Chondrocyte (in vitro differentiated cells): ENCODE results near the gene ELMO1. TPM values are rescaled to one million over a fixed set of nuclear protein-coding genes. Genes with fewer than 3 reads are reported as not detected.

Experiments used
- DNase-seq: peaks from one replicate; pipeline ENCODE4 v3.0.0; 2021; ENCODE audit warnings: mixed read lengths, low spot score
- H3K27ac Mint-ChIP-seq: one replicate; pipeline ENCODE4 v1.8.0; 2021; ENCODE audit warnings: mild to moderate bottlenecking, moderate library complexity, mixed read lengths; ENCODE audit not compliant: unreplicated experiment
- H3K27me3 Mint-ChIP-seq: 2 replicates; pipeline ENCODE4 v1.8.0; 2021; ENCODE audit warnings: low read depth, mixed read lengths
- H3K36me3 Mint-ChIP-seq: 2 replicates; pipeline ENCODE4 v1.8.0; 2021; ENCODE audit warnings: low read depth, mixed read lengths
- H3K4me1 Mint-ChIP-seq: 2 replicates; pipeline ENCODE4 v1.8.0; 2021; ENCODE audit warnings: low read depth, mild to moderate bottlenecking, mixed read lengths
- H3K4me3 Mint-ChIP-seq: one replicate; pipeline ENCODE4 v1.8.0; 2021; ENCODE audit warnings: mild to moderate bottlenecking, moderate library complexity, mixed read lengths; ENCODE audit not compliant: unreplicated experiment
- H3K9me3 Mint-ChIP-seq: 2 replicates; pipeline ENCODE4 v1.8.0; 2021; ENCODE audit warnings: low read depth, mixed read lengths
- total RNA-seq: library from RNA; stranded (reverse); gene quantifications from 3 replicates; pipeline ENCODE4 v1.2.1, GENCODE V29; 2021
- TF ChIP-seq, protein P1 (sequence below): fragments of 200-600 bp; sonication (generic); IDR thresholded peaks from 2 replicates; pipeline ENCODE4 v1.5.0; 2021; ENCODE audit warnings: antibody characterized with exemption, mild to moderate bottlenecking, moderate library complexity

Gene ELMO1
- total RNA-seq, 1 donor from 2014 or later: 0.42 TPM

DNA sequence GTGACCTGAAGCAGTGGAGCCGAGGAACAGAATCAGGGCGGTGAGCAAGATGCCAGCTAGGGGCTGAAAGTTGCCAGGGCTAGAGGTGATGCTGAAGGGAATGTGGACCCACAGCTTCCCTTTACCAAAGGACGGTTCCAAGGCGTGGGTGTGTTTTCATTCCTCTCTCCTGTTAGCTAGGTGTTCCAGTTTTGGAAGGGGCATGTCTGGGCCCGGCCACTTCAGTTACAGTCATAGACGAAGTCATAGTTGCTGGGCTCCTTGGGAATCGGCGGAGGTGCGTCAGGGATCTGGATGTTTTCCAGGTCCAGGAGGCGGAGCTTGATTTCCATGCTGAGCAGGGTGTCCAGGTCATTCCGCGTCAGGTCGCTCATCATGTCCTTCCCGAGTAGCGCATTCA is 593.3 kb downstream of the ELMO1 start:
- TF ChIP-seq, protein P1, sequence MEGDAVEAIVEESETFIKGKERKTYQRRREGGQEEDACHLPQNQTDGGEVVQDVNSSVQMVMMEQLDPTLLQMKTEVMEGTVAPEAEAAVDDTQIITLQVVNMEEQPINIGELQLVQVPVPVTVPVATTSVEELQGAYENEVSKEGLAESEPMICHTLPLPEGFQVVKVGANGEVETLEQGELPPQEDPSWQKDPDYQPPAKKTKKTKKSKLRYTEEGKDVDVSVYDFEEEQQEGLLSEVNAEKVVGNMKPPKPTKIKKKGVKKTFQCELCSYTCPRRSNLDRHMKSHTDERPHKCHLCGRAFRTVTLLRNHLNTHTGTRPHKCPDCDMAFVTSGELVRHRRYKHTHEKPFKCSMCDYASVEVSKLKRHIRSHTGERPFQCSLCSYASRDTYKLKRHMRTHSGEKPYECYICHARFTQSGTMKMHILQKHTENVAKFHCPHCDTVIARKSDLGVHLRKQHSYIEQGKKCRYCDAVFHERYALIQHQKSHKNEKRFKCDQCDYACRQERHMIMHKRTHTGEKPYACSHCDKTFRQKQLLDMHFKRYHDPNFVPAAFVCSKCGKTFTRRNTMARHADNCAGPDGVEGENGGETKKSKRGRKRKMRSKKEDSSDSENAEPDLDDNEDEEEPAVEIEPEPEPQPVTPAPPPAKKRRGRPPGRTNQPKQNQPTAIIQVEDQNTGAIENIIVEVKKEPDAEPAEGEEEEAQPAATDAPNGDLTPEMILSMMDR: no peak
- Mint-ChIP-seq H3K27me3 (peaks cover 13% of the 10 kb centered on the region), H3K4me3 (no peak overlapping the region), H3K27ac (no peak overlapping the region), H3K9me3 (no peaks in the 10 kb centered on the region), H3K4me1 (no peaks in the 10 kb centered on the region), H3K36me3 (no peaks in the 10 kb centered on the region)
- DNase-seq: no peak

DNA sequence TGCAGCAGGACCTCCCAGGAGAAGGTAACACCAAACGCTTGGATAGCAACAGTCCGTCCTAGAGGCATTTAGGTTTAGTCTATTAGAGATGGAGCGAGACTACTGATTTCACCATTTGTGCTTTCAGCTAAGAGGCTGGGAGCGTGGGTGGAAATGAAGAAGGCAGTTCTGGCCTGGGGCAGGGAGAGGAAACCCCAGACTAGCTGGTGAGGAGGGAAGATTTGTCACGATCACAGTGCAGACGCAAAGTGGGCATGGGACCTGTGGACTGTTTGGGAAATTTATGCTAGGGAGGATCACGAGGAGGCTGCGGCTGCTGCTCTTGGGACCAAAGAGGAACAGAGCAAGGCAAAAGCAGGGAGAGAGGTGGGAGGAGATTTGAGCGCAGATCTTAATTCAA is 594.0 kb downstream of the ELMO1 start:
- TF ChIP-seq, protein P1: no peak
- no peaks in the 10 kb centered on the region for H3K36me3 Mint-ChIP-seq
- no peaks in the 10 kb centered on the region for H3K4me1 Mint-ChIP-seq
- H3K27me3 Mint-ChIP-seq: peaks cover 13% of the 10 kb centered on the region
- no peak overlapping the region for H3K4me3 Mint-ChIP-seq
- DNase-seq: no peak
- no peak overlapping the region for H3K27ac Mint-ChIP-seq
- no peaks in the 10 kb centered on the region for H3K9me3 Mint-ChIP-seq

DNA sequence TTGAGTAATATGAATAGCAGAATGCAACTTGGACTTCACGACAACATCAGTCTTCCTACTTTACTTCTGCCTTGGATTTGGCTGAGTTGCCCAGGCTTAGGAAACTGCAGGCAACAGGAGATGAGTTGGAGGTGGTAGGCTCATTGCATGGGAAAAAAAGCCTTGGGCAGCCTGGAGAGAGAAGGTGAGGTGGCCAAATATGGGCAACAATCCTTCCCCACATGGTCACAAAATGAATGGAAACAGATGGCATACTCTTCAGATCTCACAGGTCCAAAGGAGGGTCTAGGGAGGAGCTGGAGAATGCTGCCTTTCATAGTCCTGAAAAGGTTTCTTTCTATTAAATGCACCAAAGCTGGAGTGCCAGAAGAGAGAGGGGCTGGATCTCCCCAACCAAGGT is 595.7 kb downstream of the ELMO1 start:
- peaks cover 2% of the 10 kb centered on the region for H3K36me3 Mint-ChIP-seq
- no peak for DNase-seq
- peaks cover 11% of the 10 kb centered on the region for H3K27me3 Mint-ChIP-seq
- no peaks in the 10 kb centered on the region for H3K4me1 Mint-ChIP-seq
- no peak overlapping the region for H3K4me3 Mint-ChIP-seq
- no peak overlapping the region for H3K27ac Mint-ChIP-seq
- peaks cover 2% of the 10 kb centered on the region for H3K9me3 Mint-ChIP-seq
- TF ChIP-seq, protein P1: no peak

DNA sequence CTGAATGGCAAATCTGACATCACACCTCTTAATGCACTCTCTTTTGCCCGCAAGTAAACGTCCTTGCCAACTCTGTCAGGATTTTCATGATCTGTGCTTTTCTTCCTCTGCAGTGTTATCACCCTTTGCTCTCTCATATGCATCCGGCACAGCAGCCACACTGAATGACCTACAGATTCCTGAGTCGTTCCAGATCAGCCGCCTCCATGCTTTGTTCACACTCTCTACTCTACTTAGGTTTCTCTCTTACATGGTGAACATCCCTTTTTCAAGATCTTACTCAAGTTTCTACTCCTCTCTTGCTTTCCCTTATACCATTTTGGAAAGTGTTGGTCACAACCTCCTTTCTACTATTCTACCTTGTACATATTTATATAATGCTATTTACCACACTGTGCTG is 596.6 kb downstream of the ELMO1 start:
- no peak for DNase-seq
- Mint-ChIP-seq H3K4me1 (no peaks in the 10 kb centered on the region), H3K9me3 (peaks cover 8% of the 10 kb centered on the region), H3K27ac (no peak overlapping the region), H3K4me3 (no peak overlapping the region), H3K27me3 (peaks cover 11% of the 10 kb centered on the region), H3K36me3 (peaks cover 5% of the 10 kb centered on the region)
- TF ChIP-seq, protein P1: no peak

DNA sequence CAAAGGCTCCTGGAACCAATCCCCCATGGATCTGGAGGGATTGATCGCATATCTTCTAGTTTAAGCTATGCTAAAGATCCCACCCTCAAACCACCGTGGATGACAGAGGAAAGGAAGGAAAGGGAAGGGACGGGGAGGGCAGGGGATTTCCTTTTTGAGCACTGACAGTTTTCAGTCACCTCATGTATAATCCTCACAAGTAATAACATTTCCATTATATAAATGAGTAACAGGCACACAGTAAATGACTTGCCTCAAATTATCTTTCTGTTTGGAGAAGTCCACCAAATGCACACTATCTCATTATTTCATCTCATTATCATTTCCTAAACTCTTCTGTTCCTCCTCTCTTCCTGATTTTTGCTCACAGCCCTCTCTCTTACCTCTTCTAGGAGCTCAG is 597.3 kb downstream of the ELMO1 start:
- H3K36me3 Mint-ChIP-seq: peaks cover 6% of the 10 kb centered on the region
- H3K9me3 Mint-ChIP-seq: peaks cover 14% of the 10 kb centered on the region

More for the DNA sequence above, 597.3 kb downstream of the ELMO1 start:
- Mint-ChIP-seq H3K27me3 (peaks cover 11% of the 10 kb centered on the region), H3K4me3 (no peak overlapping the region), H3K27ac (no peak overlapping the region), H3K4me1 (no peaks in the 10 kb centered on the region)
- DNase-seq: no peak
- TF ChIP-seq, protein P1: no peak
